Mesothelial cell of epicardium (in vitro differentiated cells): ENCODE results near the gene ZNF69. TPM values are rescaled to one million over a fixed set of nuclear protein-coding genes. Genes with fewer than 3 reads are reported as not detected.
"Not testable (repeated sequence)": the region's sequence is repeated elsewhere in the genome, so short reads cannot be mapped to it uniquely, and the experiment has no call there.

ENCODE experiments used
- DNase-seq, 2 experiments: peaks; one replicate each; pipeline ENCODE4 v3.0.0; 2021; ENCODE audit warnings: low spot score in 2 of 2; ENCODE audit not compliant: unreplicated experiment in 2 of 2
- H3K27ac Mint-ChIP-seq: 2 replicates; pipeline ENCODE4 v1.8.0; 2021; ENCODE audit warnings: mixed read lengths
- H3K27me3 Mint-ChIP-seq: 2 replicates; pipeline ENCODE4 v1.8.0; 2021; ENCODE audit warnings: low read depth, mixed read lengths
- H3K36me3 Mint-ChIP-seq: 2 replicates; pipeline ENCODE4 v1.8.0; 2021; ENCODE audit warnings: mixed read lengths
- H3K4me1 Mint-ChIP-seq: 2 replicates; pipeline ENCODE4 v1.8.0; 2021; ENCODE audit warnings: mixed read lengths
- H3K4me3 Mint-ChIP-seq: 2 replicates; pipeline ENCODE4 v1.8.0; 2021; ENCODE audit warnings: mild to moderate bottlenecking, moderate library complexity, mixed read lengths
- H3K9me3 Mint-ChIP-seq: 2 replicates; pipeline ENCODE4 v1.8.0; 2021; ENCODE audit warnings: mixed read lengths
- CTCF ChIP-seq: fragments of 200-600 bp; sonication (generic); IDR thresholded peaks from one replicate; pipeline ENCODE4 v1.5.0; 2021; ENCODE audit warnings: antibody characterized with exemption; ENCODE audit not compliant: unreplicated experiment
- total RNA-seq: library from RNA; stranded (reverse); gene quantifications from 3 replicates; pipeline ENCODE4 v1.2.1, GENCODE V29; 2021

The ZNF69 gene
- total RNA-seq, 1 donor from 2014 or later, result 27.8 TPM

GRCh38 chr19:11853358-11853757 lies 34.2 kb upstream of the ZNF69 start:
- no peak for TF ChIP-seq CTCF
- no peak overlapping the region for H3K4me3 Mint-ChIP-seq
- peaks cover 24% of the 10 kb centered on the region for H3K36me3 Mint-ChIP-seq
- DNase-seq, result no peak
- H3K4me1 Mint-ChIP-seq, result peaks cover 7% of the 10 kb centered on the region
- H3K27ac Mint-ChIP-seq, result no peak overlapping the region
- H3K9me3 Mint-ChIP-seq, result peaks cover 33% of the 10 kb centered on the region
- H3K27me3 Mint-ChIP-seq, result no peaks in the 10 kb centered on the region

- Mint-ChIP-seq H3K36me3 (peaks cover 28% of the 10 kb centered on the region), H3K9me3 (peaks cover 53% of the 10 kb centered on the region), H3K4me1 (no peaks in the 10 kb centered on the region), H3K4me3 (no peak overlapping the region), H3K27me3 (no peaks in the 10 kb centered on the region), H3K27ac (no peak overlapping the region)
- no peak for TF ChIP-seq CTCF
- DNase-seq, result no peak
Observed at GRCh38 chr19:11856596-11857250, 30.9 kb upstream of the ZNF69 start.

GRCh38 chr19:11860721-11861120 lies 26.9 kb upstream of the ZNF69 start:
- TF ChIP-seq CTCF, result no peak
- H3K4me1 Mint-ChIP-seq, result no peaks in the 10 kb centered on the region
- H3K9me3 Mint-ChIP-seq, result peaks cover 70% of the 10 kb centered on the region
- no peak overlapping the region for H3K27ac Mint-ChIP-seq
- no peak for DNase-seq
- H3K4me3 Mint-ChIP-seq, result no peak overlapping the region
- H3K27me3 Mint-ChIP-seq, result no peaks in the 10 kb centered on the region
- peaks cover 38% of the 10 kb centered on the region for H3K36me3 Mint-ChIP-seq

- Mint-ChIP-seq H3K9me3 (peaks cover 70% of the 10 kb centered on the region), H3K27ac (no peak overlapping the region), H3K4me1 (no peaks in the 10 kb centered on the region), H3K4me3 (no peak overlapping the region), H3K27me3 (no peaks in the 10 kb centered on the region), H3K36me3 (peaks cover 40% of the 10 kb centered on the region)
- TF ChIP-seq CTCF, result no peak
- DNase-seq, result no peak
Observed at GRCh38 chr19:11861301-11861700, 26.3 kb upstream of the ZNF69 start.

- H3K27me3 Mint-ChIP-seq, result not testable (repeated sequence)
Observed at GRCh38 chr19:11867766-11868165, 19.8 kb upstream of the ZNF69 start.

GRCh38 chr19:11868188-11868587 lies 19.4 kb upstream of the ZNF69 start:
- Mint-ChIP-seq H3K9me3 (peaks cover 71% of the 10 kb centered on the region), H3K4me3 (no peak overlapping the region), H3K27me3 (no peaks in the 10 kb centered on the region), H3K36me3 (peaks cover 60% of the 10 kb centered on the region), H3K27ac (no peak overlapping the region), H3K4me1 (no peaks in the 10 kb centered on the region)
- no peak for DNase-seq
- TF ChIP-seq CTCF, result no peak

More at GRCh38 chr19:11867766-11868165, 19.8 kb upstream of the ZNF69 start:
- Mint-ChIP-seq H3K9me3 (peaks cover 73% of the 10 kb centered on the region), H3K36me3 (peaks cover 62% of the 10 kb centered on the region)
- not testable (repeated sequence) for DNase-seq, H3K4me3 Mint-ChIP-seq, H3K4me1 Mint-ChIP-seq, H3K27ac Mint-ChIP-seq
